GM19468 (cell line): ENCODE data around the gene CASZ1.

ENCODE experiments used
- ATAC-seq: cut with Tn5 transposase; IDR thresholded peaks from one replicate; pipeline ENCODE4 v1.9.1; 2021; ENCODE audit warnings: mild to moderate bottlenecking, moderate library complexity, moderate number of reproducible peaks; ENCODE audit not compliant: unreplicated experiment; ENCODE audit errors: extremely low read depth

CASZ1 gene

DNA sequence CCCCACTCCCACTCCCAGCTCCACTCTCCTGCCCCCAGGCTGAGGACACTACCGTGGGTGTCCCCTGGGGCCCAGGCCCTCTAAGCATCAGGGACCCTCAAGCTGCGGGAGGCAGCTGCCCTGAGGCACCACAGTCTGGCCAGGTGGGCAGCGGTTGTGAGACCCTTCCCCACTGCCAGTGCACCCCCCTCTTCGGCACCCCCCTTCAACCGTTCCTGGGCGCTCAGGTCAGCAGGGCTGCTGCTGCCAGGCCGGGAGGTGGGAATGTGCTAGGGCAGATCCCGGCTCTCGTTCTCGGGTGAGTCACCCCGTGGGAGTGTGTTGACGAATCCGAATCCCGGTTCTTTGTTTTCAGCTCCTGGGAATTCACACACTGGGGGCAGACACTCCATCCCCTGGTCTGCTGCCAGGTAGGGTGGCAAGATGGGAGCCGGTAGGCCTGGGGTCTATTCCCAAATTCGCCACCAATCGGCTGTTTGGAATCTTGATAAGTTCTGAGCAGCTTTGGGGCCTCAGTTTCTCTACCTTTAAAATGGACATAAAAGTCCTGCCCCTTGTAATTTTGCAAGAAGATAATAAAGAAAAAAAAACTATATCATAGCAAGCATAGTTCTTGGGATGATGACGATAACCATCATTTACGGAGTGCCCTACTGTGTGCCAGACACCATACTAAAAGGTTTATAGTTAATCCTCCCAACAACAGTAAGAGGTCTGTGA, 28.5 kb upstream of the CASZ1 start:
- ATAC-seq = no peak

DNA sequence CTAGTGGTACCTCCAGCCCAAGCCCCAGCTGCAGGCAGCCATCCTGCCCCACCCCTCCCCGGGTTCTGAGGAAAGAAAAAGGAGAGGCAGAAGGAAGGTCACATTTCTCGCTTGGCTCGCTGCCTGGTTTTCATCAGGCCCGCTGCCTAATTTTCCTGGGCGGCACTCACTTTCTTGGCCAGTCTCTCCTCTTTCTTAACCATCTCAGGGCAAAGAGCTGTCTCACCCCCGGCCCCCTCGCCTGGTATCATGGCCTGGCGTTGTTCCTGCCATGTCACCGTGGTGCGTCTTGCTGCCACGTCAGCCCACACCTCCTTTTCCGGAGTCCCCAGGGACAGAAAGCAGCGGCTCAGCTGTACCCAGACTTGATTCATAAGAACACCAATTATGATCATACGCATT, 26.6 kb upstream of the CASZ1 start:
- ATAC-seq = no peak

DNA sequence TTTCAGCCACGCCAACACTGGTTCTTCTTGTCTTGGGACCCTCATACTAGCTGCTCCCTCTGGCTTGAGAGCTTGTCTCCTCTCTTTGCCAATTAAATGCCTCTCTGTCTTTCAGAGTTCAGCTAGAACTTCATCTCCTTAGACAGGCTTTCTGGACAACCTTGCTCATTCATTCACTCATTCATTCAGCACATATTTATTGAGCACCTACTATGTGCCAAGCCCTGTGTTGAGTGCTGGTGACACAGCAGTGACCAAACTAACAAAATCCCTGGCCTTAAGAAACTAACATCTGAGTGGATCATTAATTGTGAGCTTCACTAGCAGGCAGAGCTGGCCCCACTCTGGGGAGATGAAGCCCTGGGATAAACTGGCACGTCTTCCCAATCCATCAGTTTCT, 24.9 kb upstream of the CASZ1 start:
- ATAC-seq = no peak

GRCh38 chr1:10820422-10820821, 24.0 kb upstream of the CASZ1 start:
- no peak for ATAC-seq

DNA sequence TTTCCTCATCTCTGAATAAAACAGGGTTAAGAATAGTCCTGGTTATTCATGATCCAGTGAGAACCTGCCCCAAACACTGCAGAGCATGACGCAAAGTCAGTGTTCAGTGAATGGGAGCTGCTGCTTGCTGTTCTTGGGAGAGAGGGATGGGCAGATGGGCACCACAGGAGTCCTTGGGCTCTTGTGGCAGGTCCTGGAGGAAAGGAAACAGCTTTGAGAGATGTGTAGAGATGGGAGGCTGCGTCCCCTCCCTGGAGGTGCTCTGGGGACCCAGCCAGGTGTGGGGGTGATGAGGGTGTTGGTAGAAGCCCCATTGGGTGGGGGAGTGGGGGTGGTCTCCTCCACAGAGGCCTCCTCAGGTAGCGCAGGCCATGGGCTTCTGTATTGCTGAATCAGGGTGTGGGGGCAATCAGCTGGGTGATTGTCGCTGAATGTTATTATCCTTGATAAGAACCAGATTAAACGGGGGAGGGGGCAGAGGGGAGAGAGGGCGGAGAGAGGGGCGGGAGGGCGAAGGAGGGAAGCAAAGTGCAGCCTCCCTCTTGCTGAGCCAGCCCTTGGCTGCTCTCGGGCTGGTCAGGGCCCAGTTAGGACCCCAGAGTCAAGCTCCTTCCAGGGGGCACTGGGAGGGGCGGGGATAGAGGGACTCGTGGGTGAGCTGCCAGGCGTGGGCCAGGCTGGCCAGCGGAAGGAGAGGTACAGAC, 22.9 kb upstream of the CASZ1 start:
- no peak for ATAC-seq

DNA sequence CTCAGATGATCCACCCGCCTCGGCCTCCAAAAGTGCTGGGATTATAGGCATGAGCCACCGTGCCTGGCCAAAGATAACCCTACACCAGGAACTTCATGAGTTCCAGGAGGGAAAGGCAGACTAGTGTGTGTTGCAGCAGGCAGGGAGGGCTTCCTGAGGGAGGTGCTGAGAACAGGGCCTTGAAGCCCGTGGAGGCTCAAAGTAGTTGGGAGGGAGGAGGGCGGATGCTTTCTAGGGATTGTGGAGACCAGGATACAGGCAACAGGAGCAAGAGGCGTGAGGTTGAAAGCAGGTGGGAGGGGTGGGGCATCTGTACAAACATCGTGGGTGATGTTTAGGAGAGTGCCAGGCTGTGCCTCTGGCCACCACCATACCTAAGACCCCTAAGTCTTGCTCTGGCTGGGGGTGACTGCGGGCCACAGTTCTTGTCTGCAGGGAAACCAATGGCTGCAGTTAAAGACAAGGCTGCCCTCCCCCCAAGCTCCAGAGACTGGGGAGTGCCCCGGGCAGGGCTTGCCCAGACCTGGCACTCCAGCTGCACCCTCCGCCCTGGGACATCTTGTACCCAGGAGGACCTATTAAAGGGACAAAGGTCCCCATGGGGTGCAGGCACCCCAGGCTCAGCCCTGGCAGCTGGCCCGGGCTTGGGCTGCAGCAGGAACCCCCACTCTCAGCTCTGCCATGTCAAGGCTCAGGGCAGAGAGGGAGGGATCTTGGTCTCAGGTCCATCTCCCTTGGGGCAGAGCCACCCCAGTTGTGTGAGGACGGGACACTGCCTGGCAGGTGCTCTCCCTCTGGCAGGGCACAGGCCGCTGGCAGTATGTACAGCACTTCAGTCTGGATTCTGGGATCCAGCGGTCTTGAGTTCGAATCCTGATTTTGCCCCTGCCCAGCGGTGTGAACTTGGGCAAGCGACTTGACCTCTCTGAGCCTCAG, 22.1 kb upstream of the CASZ1 start:
- no peak for ATAC-seq

DNA sequence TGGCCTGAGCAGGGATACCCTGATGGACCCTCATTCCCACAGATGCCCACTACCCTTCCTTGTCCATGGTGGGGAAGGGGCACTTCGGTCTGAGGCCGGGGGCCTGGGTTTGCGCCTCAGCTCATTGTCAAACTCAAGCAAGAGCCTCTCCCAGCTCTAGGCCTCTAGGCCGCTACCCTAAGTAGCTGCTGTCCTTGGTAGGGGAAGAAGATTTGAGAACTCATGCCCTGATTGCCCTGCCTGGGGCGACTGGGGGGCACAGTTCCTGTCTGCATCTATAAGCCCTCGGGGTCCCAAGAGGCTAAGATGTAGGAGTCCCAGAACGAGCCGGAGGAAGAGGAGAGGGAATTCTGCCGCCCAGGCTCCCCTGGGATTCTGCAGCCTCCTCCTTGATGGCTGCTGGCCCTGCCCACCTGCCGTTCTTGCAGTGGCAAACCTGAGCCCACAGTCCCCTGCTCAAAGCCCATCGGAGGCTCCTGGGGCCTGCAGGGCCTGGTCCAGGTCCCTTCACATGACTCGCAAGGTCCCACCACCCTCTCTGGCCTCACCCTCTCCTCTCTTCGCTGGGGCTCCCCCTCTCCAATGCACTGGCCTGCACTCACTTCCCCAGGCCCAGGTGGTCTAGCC, 20.4 kb upstream of the CASZ1 start:
- no peak for ATAC-seq

- no peak for ATAC-seq
Observed at GRCh38 chr1:10816233-10816632, 19.8 kb upstream of the CASZ1 start.

DNA sequence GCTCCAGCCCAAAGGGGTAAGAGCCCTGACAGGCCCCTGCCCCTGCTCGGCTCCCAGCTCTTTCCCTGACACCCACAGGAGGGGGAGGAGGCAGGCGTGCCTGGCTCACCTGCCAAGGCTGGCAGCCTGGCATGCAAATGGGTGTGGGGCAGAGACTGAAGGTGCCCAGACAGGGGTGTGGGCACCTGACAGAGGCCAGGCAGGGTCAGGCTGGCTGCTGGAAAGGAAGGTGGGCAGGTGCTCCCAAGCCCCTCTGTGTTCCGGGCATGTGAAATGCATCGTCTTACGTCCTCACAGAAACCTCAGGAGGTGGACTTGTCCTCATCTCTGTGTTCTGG, 19.4 kb upstream of the CASZ1 start:
- ATAC-seq = no peak

- ATAC-seq = no peak
Observed at GRCh38 chr1:10814976-10815857, 18.8 kb upstream of the CASZ1 start.

DNA sequence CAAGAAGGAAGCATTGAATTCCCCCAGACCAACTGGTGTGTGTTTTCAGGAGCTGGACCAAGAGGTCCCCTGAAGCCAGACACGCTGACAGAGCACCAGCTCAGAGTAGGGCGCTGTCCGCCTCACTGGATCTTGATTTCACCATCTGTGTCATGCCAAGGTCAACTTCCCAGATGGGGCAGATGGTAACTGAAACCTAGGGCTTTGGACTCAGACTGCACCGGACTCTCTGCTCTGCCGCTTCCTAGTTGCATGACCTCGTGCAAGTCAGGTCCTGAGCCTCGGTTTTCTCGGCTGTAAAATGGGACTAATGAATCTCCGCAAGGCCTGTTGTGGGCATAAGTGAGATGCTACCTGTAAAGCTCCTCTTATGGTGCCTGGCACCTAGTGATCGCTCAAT, 17.9 kb upstream of the CASZ1 start:
- no peak for ATAC-seq

DNA sequence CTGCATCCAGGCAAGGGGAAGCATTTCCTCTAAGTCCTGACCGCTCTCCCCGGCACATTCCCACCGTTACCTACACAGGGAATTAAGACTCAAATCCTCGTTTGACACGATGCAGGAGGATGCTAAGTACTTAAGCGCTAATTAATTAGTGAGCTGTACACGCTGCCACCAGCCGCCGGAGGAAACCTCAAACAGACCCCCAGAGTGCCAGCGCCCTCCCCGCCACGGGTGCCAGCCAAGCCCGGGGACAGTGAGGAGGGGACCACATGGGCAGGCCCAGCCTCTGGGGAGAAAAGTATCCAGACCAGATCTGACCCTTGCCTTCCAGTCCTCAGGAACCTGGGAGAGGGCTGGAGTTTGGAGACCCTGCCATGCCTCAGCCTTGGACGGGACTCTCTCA, 17.4 kb upstream of the CASZ1 start:
- no peak for ATAC-seq

GRCh38 chr1:10812387-10812915, 16.0 kb upstream of the CASZ1 start:
- no peak for ATAC-seq

DNA sequence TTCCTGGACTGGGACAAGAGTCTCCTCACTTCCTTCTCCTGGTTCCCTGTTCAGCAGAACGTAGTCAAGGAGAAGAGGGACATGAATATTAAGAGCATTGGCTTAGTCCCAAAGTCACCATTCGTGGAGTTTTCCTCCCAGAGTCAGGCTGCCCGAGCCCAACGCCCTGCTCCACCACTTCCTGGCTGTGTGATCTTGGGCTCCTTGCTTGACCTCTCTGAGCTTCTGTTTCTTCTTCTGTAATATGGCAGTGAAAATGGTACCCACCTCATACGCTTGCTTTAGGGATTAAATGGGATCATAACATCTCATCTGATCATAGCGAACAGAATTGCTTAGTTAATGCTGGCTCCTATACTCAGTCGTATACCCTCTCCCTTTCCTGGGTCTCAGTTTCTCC, 12.0 kb upstream of the CASZ1 start:
- ATAC-seq = no peak

DNA sequence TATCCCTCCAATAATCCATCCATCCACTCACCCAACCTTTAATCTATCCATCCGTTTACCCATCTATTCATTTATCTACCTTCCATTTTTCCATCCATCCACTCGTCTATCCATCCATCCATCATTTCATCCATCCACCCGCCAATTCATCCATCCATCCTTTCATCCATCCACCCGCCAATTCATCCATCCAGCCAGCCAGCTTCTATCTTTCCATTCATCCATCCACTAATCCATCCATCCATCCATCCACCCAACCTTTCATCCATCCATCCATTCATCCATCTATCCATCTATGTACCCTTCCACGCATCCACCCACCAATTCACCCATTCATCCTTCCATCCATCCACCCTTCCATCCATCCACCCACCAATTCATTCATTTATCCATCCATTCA, 10.5 kb upstream of the CASZ1 start:
- ATAC-seq = no peak

- ATAC-seq = no peak
Observed at GRCh38 chr1:10803971-10804820, 7.8 kb upstream of the CASZ1 start.

DNA sequence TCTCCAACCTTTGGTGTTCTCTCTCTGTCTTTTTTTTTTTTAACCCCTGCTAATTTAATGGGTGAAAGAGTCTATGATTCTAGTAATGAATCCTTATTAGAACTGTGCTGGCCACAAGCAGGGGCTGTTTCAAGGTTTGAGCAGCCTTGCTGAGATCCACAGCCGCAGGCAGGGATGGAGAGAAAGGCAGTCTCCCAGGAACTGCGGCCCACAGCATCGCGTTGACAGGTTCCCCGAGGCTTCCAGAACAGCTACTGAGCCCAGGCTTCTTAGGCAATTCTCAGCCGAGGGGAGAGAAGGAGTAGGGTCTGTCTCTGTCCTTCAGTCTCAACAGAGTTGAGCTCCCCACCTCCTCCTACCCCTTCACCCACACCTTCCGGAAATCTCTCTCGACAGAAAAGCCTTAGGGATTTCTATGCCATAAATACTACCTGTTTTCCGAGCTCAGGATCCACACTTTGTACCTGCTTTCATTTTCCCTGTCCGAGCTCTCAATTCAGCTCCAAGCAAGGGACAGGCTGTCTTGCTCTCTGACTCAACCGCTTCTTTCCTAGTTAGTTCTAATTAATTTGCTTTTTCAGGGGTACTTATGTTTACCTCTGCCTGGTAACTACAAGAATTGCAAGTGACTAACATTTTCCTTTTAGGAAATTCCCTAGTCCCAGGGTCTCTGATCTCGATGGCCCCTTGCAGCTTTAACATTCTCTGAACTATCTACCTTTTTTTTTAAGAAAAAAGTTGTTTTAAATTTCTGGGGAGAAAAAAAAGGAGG, 6.7 kb upstream of the CASZ1 start:
- no peak for ATAC-seq

DNA sequence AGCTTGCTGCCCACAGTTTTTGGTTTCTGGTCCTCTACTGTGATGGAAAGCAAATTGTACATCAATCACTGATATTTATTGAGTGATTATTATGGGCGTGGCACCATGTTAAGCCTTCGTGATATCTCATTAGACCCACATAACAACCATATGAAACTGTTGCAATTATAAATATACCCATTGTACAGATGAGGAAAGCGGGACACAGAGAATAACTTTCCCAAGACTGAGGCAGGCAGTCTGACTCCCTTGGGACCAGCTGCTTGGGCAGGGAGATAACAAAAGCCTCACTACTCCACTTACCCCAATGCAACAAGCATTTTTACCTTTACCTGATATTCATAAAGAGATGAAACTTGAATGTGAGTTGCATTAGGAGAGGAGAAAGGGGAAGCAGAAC, 4.3 kb upstream of the CASZ1 start:
- no peak for ATAC-seq
